CD4-positive, CD25-positive, alpha-beta regulatory T cell (primary cell): ENCODE measurements around the gene UBE2D2. TPM values are rescaled to one million over a fixed set of nuclear protein-coding genes. Genes with fewer than 3 reads are reported as not detected.
A peak's percentile ranks its signal among the peaks of the same experiment; 100 is the strongest.
"Not testable (repeated sequence)": the region's sequence is repeated elsewhere in the genome, so short reads cannot be mapped to it uniquely, and the experiment has no call there.

ENCODE experiments used
- ATAC-seq, 2 donors: fragments of 150-1000 bp; cut with Tn5 transposase; one replicate each; pipeline ENCODE4 v1.10.0; 2021; ENCODE audit warnings: low read depth in 2 of 2, moderate number of reproducible peaks in 2 of 2, moderate library complexity in 1 of 2
- DNase-seq, 3 donors: peaks; one replicate each; pipeline versions ENCODE4 v3.0.0 to v3.0.0-alpha.2; 2012 to 2022; ENCODE audit warnings: mixed read lengths in 1 of 3
- H3K27ac ChIP-seq: one replicate; pipeline ENCODE4 v1.7.0; 2013; ENCODE audit warnings: mild to moderate bottlenecking, low read length; ENCODE audit not compliant: insufficient read depth, poor library complexity, severe bottlenecking
- H3K27me3 ChIP-seq: one replicate; pipeline ENCODE4 v1.7.0; 2013; ENCODE audit warnings: low read length; ENCODE audit not compliant: control insufficient read depth, insufficient read depth
- H3K36me3 ChIP-seq: one replicate; pipeline ENCODE4 v1.7.0; 2013; ENCODE audit warnings: mild to moderate bottlenecking, low read length, moderate library complexity; ENCODE audit not compliant: control insufficient read depth, insufficient read depth
- H3K4me1 ChIP-seq: 2 replicates; pipeline ENCODE4 v1.7.0; 2013; ENCODE audit warnings: mild to moderate bottlenecking, low read length; ENCODE audit not compliant: insufficient read depth, control insufficient read depth, poor library complexity, severe bottlenecking
- H3K4me3 ChIP-seq: one replicate; pipeline ENCODE4 v1.7.0; 2013; ENCODE audit warnings: low read depth, mild to moderate bottlenecking, low read length, moderate library complexity
- H3K9me3 ChIP-seq, 2 experiments: 1 replicate in 1 of 2; 2 replicates in 1 of 2; pipeline ENCODE4 v1.7.0; 2013; ENCODE audit warnings: low read length in 2 of 2, mild to moderate bottlenecking in 1 of 2, moderate library complexity in 1 of 2; ENCODE audit not compliant: control insufficient read depth in 2 of 2
- H3K27ac Mint-ChIP-seq, 3 donors: one replicate each; pipeline ENCODE4 v1.8.0; 2020 to 2022; ENCODE audit warnings: mild to moderate bottlenecking in 3 of 3, mixed read lengths in 3 of 3, moderate library complexity in 2 of 3
- H3K27me3 Mint-ChIP-seq: one replicate; pipeline ENCODE4 v1.8.0; 2022; ENCODE audit warnings: mild to moderate bottlenecking, mixed read lengths
- H3K36me3 Mint-ChIP-seq: one replicate; pipeline ENCODE4 v1.8.0; 2020; ENCODE audit warnings: mixed read lengths
- H3K4me1 Mint-ChIP-seq, 4 donors: one replicate each; pipeline ENCODE4 v1.8.0; 2020 to 2022; ENCODE audit warnings: mixed read lengths in 4 of 4, mild to moderate bottlenecking in 1 of 4
- H3K4me3 Mint-ChIP-seq, 4 donors: one replicate each; pipeline ENCODE4 v1.8.0; 2020 to 2022; ENCODE audit warnings: mild to moderate bottlenecking in 4 of 4, mixed read lengths in 4 of 4, moderate library complexity in 3 of 4
- H3K9me3 Mint-ChIP-seq, 7 donors: one replicate each; pipeline ENCODE4 v1.8.0; 2020 to 2022; ENCODE audit warnings: mixed read lengths in 7 of 7, mild to moderate bottlenecking in 3 of 7, moderate library complexity in 2 of 7
- polyA plus RNA-seq, 4 donors: library from polyadenylated mRNA; unstranded; fragments of 300-500 nt; fragmentation: Illumina TruSeq; gene quantifications; one replicate each; pipeline ENCODE4 v1.2.3, GENCODE V29; 2021
- total RNA-seq: library from RNA; stranded (reverse); gene quantifications from one replicate; pipeline ENCODE4 v1.2.3, GENCODE V29; 2022

Gene UBE2D2
- total and polyA plus RNA-seq, 5 donors from 2014 or later, result 181 to 376 (median 331) TPM

DNA sequence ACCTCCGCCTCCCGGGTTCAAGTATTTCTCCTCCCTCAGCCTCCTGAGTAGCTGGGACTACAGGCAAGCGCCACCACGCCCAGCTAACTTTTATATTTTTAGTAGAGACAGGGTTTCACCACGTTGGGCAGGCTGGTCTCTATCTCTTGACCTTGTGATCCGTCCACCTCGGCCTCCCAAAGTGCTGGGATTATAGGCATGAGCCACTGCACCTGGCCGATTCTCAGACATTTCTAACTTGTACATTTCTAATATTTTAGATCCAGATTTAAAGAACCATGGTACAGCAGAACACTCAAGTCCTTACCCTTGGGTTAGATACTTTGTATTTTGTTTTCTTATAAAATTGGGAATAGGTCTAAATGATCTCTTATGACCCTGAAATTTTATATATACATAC, 31.9 kb downstream of the UBE2D2 start:
- Mint-ChIP-seq H3K36me3 (peaks cover 11% of the 10 kb centered on the region), H3K4me3 (peak overlapping the region in 1 of 4 donors; percentile 16), H3K4me1 (peaks cover 31 to 82% (median 55%) of the 10 kb centered on the region in 4 donors)
- H3K27me3 ChIP-seq, ATAC-seq, H3K9me3 ChIP-seq, H3K36me3 ChIP-seq, H3K4me3 ChIP-seq, H3K27ac ChIP-seq, H3K27me3 Mint-ChIP-seq, DNase-seq, H3K27ac Mint-ChIP-seq, H3K9me3 Mint-ChIP-seq: not testable (repeated sequence)
- peaks cover 25% of the 10 kb centered on the region for H3K4me1 ChIP-seq

GRCh38 chr5:139593716-139594319, 32.7 kb downstream of the UBE2D2 start:
- Mint-ChIP-seq H3K27me3 (no peaks in the 10 kb centered on the region), H3K27ac (peak overlapping the region in 1 of 3 donors; percentile 20), H3K4me1 (peaks cover 28 to 81% (median 51%) of the 10 kb centered on the region in 4 donors), H3K36me3 (peaks cover 11% of the 10 kb centered on the region), H3K9me3 (peaks cover 0 to 2% (median 0%) of the 10 kb centered on the region in 7 donors), H3K4me3 (peak overlapping the region in 1 of 4 donors; percentile 44)
- no peak for DNase-seq
- Histone ChIP-seq H3K36me3 (peaks cover 2% of the 10 kb centered on the region), H3K9me3 (no peaks in the 10 kb centered on the region), H3K4me1 (peaks cover 24% of the 10 kb centered on the region), H3K27ac (peak overlapping the region; percentile 19), H3K4me3 (no peak overlapping the region), H3K27me3 (no peaks in the 10 kb centered on the region)
- no peak for ATAC-seq

DNA sequence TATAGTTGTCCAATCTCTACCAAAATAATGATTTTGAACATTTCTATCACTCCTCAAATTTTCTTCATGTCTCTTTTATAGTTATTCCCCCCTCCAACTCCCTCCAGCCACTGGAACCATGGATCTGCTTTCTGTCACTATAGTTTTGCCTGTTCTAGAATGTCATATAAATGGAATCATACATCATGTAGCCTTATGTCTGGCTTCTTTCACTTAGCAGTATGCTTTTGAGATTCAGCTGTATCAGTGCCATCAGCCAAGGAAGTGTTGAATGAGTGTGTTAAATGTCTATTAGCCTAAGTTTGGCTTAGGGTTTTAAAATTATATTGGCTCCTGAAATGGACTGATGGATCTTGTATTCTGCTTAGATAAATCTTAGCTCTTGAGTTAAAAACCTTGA, 36.0 kb downstream of the UBE2D2 start:
- peaks cover 13% of the 10 kb centered on the region for H3K4me1 ChIP-seq
- Mint-ChIP-seq H3K9me3 (peaks cover 0 to 2% (median 0%) of the 10 kb centered on the region in 7 donors), H3K4me1 (peaks cover 19 to 58% (median 35%) of the 10 kb centered on the region in 4 donors), H3K4me3 (peak overlapping the region in 3 of 4 donors; percentile 10 to 32 (median 26)), H3K27ac (peak overlapping the region in 2 of 3 donors; percentile 2 to 16), H3K36me3 (peaks cover 8% of the 10 kb centered on the region), H3K27me3 (no peaks in the 10 kb centered on the region)
- H3K36me3 ChIP-seq, result peaks cover 19% of the 10 kb centered on the region
- no peaks in the 10 kb centered on the region for H3K9me3 ChIP-seq
- H3K27ac ChIP-seq, result peak overlapping the region; percentile 48
- ATAC-seq (no peak), DNase-seq (no peak)
- no peak overlapping the region for H3K4me3 ChIP-seq
- no peaks in the 10 kb centered on the region for H3K27me3 ChIP-seq

- not testable (repeated sequence) for H3K27ac ChIP-seq, H3K36me3 Mint-ChIP-seq, ATAC-seq, H3K9me3 ChIP-seq, H3K4me3 ChIP-seq, DNase-seq, H3K27me3 Mint-ChIP-seq, H3K27me3 ChIP-seq, H3K4me3 Mint-ChIP-seq, H3K9me3 Mint-ChIP-seq
- peaks cover 11% of the 10 kb centered on the region for H3K4me1 ChIP-seq
- Mint-ChIP-seq H3K4me1 (peaks cover 16 to 46% (median 33%) of the 10 kb centered on the region in 4 donors), H3K27ac (peak overlapping the region in 1 of 3 donors; percentile 16)
- peaks cover 33% of the 10 kb centered on the region for H3K36me3 ChIP-seq
Observed at GRCh38 chr5:139598601-139598965, 37.4 kb downstream of the UBE2D2 start.

DNA sequence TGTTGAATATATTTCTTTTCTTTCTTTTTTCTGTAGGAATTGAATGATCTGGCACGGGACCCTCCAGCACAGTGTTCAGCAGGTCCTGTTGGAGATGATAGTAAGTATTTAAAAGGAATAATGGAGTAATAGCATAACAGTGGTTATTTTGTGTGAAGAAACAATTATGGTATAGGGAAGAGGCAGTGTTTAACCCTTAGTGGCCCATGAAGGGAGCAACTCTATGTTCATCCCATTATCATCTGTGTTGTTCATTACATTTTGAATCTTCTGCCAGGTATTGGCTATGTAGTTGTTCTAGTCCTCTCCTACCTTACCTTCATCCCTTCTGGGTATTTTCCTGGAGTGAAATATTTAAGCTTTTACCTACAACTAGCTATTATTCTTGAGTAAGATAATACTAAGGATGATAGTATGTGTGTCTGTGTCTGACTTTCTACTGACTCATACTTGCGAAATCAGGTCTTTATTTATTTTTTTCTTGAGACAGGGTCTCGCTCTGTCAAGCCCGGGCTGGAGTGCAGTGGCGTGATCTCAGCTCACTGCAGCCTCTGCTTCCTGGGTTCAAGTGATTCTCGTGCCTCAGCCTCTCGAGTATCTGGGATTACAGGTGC, 39.3 kb downstream of the UBE2D2 start:
- peaks cover 15% of the 10 kb centered on the region for H3K36me3 Mint-ChIP-seq
- H3K9me3 Mint-ChIP-seq, result peaks cover 0 to 2% (median 0%) of the 10 kb centered on the region in 7 donors
- ATAC-seq (no peak), DNase-seq (no peak)
- Histone ChIP-seq H3K27me3 (no peaks in the 10 kb centered on the region), H3K36me3 (peaks cover 48% of the 10 kb centered on the region), H3K4me1 (peaks cover 5% of the 10 kb centered on the region), H3K27ac (no peak overlapping the region), H3K9me3 (no peaks in the 10 kb centered on the region), H3K4me3 (no peak overlapping the region)
- peak overlapping the region in 1 of 4 donors; percentile 51 for H3K4me3 Mint-ChIP-seq
- no peak overlapping the region for H3K27ac Mint-ChIP-seq
- no peaks in the 10 kb centered on the region for H3K27me3 Mint-ChIP-seq
- H3K4me1 Mint-ChIP-seq, result peaks cover 12 to 32% (median 24%) of the 10 kb centered on the region in 4 donors

DNA sequence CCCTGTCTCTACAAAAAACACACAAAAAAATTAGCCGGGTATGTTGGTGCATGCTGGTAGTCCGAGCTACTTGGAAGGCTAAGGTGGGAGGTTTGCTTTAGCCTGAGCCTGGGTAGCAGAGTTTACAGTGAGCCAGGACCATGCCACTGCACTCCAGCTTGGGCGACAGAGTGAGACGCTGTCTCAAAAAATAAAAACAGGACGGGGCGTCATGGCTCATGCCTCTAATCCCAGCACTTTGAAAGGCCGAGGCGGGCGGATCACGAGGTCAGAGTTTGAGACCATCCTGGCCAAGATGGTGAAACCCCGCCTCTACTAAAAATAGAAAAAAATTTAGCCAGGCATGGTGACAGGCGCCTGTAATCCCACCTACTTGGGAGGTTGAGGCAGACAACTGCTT, 40.3 kb downstream of the UBE2D2 start:
- H3K27ac Mint-ChIP-seq, result peak overlapping the region in 1 of 3 donors; percentile 69
- H3K9me3 Mint-ChIP-seq, result peaks cover 0 to 2% (median 0%) of the 10 kb centered on the region in 7 donors
- peak overlapping the region in 1 of 4 donors; percentile 65 for H3K4me3 Mint-ChIP-seq
- ATAC-seq (no peak), DNase-seq (no peak)
- Histone ChIP-seq H3K27me3 (no peaks in the 10 kb centered on the region), H3K4me1 (peaks cover 5% of the 10 kb centered on the region), H3K9me3 (no peaks in the 10 kb centered on the region), H3K4me3 (no peak overlapping the region), H3K36me3 (peaks cover 48% of the 10 kb centered on the region), H3K27ac (no peak overlapping the region)
- H3K27me3 Mint-ChIP-seq, result no peaks in the 10 kb centered on the region
- H3K4me1 Mint-ChIP-seq, result peaks cover 15 to 37% (median 28%) of the 10 kb centered on the region in 4 donors
- H3K36me3 Mint-ChIP-seq, result peaks cover 20% of the 10 kb centered on the region

DNA sequence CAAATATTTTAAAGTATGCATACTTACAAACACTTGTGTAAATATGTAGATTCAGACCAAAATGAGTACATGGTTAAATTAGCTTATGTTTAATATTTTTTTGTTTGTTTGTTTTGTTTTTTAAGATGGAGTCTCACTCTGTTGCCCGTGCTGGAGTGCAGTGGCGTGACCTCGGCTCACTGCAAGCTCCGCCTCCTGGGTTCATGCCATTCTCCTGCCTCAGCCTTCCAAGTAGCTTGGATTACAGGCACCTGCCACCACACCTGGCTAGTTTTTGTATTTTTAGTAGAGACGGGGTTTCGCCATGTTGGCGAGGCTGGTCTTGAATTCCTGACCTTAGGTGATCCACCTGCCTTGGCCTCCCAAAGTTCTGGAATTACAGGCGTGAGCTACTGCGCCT, 40.8 kb downstream of the UBE2D2 start:
- H3K27ac Mint-ChIP-seq, H3K27me3 Mint-ChIP-seq, H3K4me3 ChIP-seq, H3K9me3 Mint-ChIP-seq, H3K9me3 ChIP-seq, DNase-seq, H3K4me1 ChIP-seq, ATAC-seq, H3K4me3 Mint-ChIP-seq, H3K27me3 ChIP-seq, H3K27ac ChIP-seq: not testable (repeated sequence)
- H3K36me3 Mint-ChIP-seq, result peaks cover 20% of the 10 kb centered on the region
- peaks cover 15 to 38% (median 28%) of the 10 kb centered on the region in 4 donors for H3K4me1 Mint-ChIP-seq
- H3K36me3 ChIP-seq, result peaks cover 48% of the 10 kb centered on the region
